NCI-H345 treated with DMSO at 0.1 percent for 48 hours (cell line): ENCODE results near the gene EMC9.

ENCODE experiments used
- DNase-seq: peaks from one replicate; lab custom pipeline; 2025; ENCODE audit not compliant: unreplicated experiment; lab: John Stamatoyannopoulos, UW

Gene EMC9

DNA sequence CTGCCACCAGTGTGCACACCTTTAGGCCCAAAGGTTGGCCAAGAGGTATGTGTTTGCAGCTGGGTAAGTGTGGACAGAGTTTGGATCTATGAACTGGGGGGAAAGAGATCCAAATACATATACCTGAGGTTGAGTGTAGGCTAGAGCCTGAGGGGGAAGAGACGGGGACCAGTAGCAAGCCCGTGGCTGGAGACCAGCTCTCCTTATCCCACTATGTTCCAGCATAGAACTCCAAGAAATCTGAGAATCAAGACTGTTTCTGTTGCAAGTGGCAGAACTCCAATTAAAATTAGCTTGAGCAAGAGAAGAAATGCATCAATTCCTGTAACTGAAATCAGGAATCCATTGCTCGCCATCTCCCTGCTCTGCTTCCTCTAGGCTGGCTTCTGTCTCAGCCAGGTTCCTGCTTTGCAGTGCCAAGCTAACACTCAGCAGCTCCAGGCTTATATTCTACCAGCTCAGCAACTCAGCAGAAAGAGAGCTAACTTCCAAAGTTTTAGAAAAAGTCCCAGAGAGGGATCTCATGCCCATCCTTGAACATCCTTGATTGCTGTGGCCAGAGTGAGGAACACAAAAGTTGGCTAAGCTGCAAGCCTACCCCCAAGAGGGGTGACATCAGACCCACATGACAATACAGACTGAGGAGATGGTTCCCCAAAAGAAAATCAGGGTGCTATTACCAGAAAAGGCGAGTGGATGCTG, 48.7 kb downstream of the EMC9 start:
- DNase-seq, result no peak

- DNase-seq, result no peak
Observed at GRCh38 chr14:24092110-24092504, 49.3 kb downstream of the EMC9 start.

GRCh38 chr14:24089890-24090289, 51.5 kb downstream of the EMC9 start:
- no peak for DNase-seq
